DOHH2 (cell line): Measurements from ENCODE around the gene LHFPL5.

Experiments used
- EZH2phosphoT487 ChIP-seq: fragments of 200-600 bp; sonication (generic); IDR thresholded peaks from 2 replicates; pipeline ENCODE4 v1.6.1; 2017; ENCODE audit warnings: borderline replicate concordance, mild to moderate bottlenecking, antibody characterized with exemption, low read length, moderate library complexity, mixed read lengths
- TF ChIP-seq, protein P1 (sequence below): fragments of 200-600 bp; sonication (generic); IDR thresholded peaks from one replicate; pipeline ENCODE4 v1.5.1; 2014; ENCODE audit warnings: antibody characterized with exemption, mild to moderate bottlenecking, low read depth, low read length; ENCODE audit not compliant: poor library complexity, severe bottlenecking

DNA sequence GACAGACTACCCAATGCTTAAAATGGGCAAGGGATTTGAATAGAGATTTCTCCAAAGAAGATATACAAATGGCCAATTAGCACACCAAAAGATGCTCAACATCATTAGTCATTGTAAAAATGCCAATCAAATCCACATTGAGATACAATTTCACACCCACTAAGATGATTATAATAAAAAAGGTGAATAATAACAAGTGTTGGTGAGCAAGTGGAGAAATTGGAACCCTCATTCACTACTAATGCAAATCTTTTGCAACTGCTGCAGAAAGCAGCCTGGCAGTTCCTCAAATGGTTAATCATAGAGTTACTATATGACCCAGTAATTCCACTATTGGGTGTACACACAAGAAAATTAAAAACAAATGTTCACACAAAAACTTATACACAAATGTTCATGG is 12.4 kb downstream of the LHFPL5 start:
- TF ChIP-seq, protein P1, sequence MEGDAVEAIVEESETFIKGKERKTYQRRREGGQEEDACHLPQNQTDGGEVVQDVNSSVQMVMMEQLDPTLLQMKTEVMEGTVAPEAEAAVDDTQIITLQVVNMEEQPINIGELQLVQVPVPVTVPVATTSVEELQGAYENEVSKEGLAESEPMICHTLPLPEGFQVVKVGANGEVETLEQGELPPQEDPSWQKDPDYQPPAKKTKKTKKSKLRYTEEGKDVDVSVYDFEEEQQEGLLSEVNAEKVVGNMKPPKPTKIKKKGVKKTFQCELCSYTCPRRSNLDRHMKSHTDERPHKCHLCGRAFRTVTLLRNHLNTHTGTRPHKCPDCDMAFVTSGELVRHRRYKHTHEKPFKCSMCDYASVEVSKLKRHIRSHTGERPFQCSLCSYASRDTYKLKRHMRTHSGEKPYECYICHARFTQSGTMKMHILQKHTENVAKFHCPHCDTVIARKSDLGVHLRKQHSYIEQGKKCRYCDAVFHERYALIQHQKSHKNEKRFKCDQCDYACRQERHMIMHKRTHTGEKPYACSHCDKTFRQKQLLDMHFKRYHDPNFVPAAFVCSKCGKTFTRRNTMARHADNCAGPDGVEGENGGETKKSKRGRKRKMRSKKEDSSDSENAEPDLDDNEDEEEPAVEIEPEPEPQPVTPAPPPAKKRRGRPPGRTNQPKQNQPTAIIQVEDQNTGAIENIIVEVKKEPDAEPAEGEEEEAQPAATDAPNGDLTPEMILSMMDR: no peak
- TF ChIP-seq EZH2phosphoT487: no peak
